ENCODE results near the gene CLSTN3. TPM values are rescaled to one million over a fixed set of nuclear protein-coding genes. Genes with fewer than 3 reads are reported as not detected.

Gene CLSTN3
- 22.8 and 30.4 TPM in 2 replicates for total RNA-seq

GRCh38 chr12:7129872-7130691 lies at the start of gene CLSTN3:
Gene CLSTN3, plus strand, starts transcription at chr12:7130371. Its CDS starts 278 bp downstream, at chr12:7130649.

GRCh38 chr12:7092229-7092985 lies 37.8 kb upstream of the CLSTN3 start, which contains the start of gene C1R:
Gene C1R, minus strand, starts transcription at chr12:7092445. Its CDS starts 57 bp downstream, at chr12:7092388.

GRCh38 chr12:7108796-7109571 lies 21.2 kb upstream of the CLSTN3 start, which contains the start of gene C1RL:
Gene C1RL, minus strand, starts transcription at chr12:7109214. Its CDS starts 34 bp downstream, at chr12:7109180.

GRCh38 chr12:7128681-7129286 lies 1.4 kb upstream of the CLSTN3 start, which contains the start of gene RBP5:
Gene RBP5, minus strand, starts transcription at chr12:7128889. Its CDS starts 114 bp downstream, at chr12:7128775.

GRCh38 chr12:7189398-7190267 lies 59.5 kb downstream of the CLSTN3 start, which contains the start of gene PEX5:
Gene PEX5, plus strand, starts transcription at chr12:7189686. Its CDS starts 692 bp downstream, at chr12:7190378.

Small RNA genes within 50 kb of the gene (small RNA-seq; reads per million reads assigned to genes)
- gene RNU6-485P: not detected

Other genes with a start within 250 kb of the CLSTN3 start
- gene LRRC23, start 225.5 kb upstream of the CLSTN3 start, total RNA-seq: 2.5 and 2.9 TPM in 2 replicates
- gene ENO2, start 215.8 kb upstream of the CLSTN3 start, total RNA-seq: 3.1 and 5.6 TPM in 2 replicates
- gene ATN1, start 202.4 kb upstream of the CLSTN3 start, total RNA-seq: 14.9 and 17.3 TPM in 2 replicates
- gene RNU7-1, start 186.6 kb upstream of the CLSTN3 start, total RNA-seq: not detected in 2 replicates
- gene C12orf57, start 186.3 kb upstream of the CLSTN3 start, total RNA-seq: 62.0 and 91.1 TPM in 2 replicates
- 1.2 and 2.0 TPM in 2 replicates for gene PTPN6, start 179.0 kb upstream of the CLSTN3 start, total RNA-seq
- gene PHB2, start 159.7 kb upstream of the CLSTN3 start, total RNA-seq: 257 and 283 TPM in 2 replicates
- 31.0 and 36.5 TPM in 2 replicates for gene EMG1, start 159.5 kb upstream of the CLSTN3 start, total RNA-seq
- gene LPCAT3, start 111.9 kb upstream of the CLSTN3 start, total RNA-seq: 7.8 and 13.4 TPM in 2 replicates
- gene C1S, start 69.7 kb upstream of the CLSTN3 start, total RNA-seq: 0.48 and 0.98 TPM in 2 replicates
- 0.65 and 1.1 TPM in 2 replicates for gene C1R, start 37.9 kb upstream of the CLSTN3 start, total RNA-seq
- 26.7 and 40.5 TPM in 2 replicates for gene C1RL, start 21.2 kb upstream of the CLSTN3 start, total RNA-seq
- not detected in 2 replicates for gene RBP5, start 1.5 kb upstream of the CLSTN3 start, total RNA-seq
- 31.0 and 36.3 TPM in 2 replicates for gene PEX5, start 59.3 kb downstream of the CLSTN3 start, total RNA-seq
- not detected in 2 replicates for gene ACSM4, start 173.7 kb downstream of the CLSTN3 start, total RNA-seq